ENCODE results near the gene KIN.
"Not testable (repeated sequence)": the region's sequence is repeated elsewhere in the genome, so short reads cannot be mapped to it uniquely, and the experiment has no call there.

KIN gene

GRCh38 chr10:7787857-7788638 is at the start of gene KIN, which contains the start of gene ATP5F1C:
Gene KIN, minus strand, starts transcription at chr10:7787993. Its CDS starts 60 bp downstream, at chr10:7787933.
Gene ATP5F1C, plus strand, starts transcription at chr10:7788177. Its CDS starts 31 bp downstream, at chr10:7788208.
- DNase-seq = peak; percentile 98 to 99 (median 98)

DNA sequence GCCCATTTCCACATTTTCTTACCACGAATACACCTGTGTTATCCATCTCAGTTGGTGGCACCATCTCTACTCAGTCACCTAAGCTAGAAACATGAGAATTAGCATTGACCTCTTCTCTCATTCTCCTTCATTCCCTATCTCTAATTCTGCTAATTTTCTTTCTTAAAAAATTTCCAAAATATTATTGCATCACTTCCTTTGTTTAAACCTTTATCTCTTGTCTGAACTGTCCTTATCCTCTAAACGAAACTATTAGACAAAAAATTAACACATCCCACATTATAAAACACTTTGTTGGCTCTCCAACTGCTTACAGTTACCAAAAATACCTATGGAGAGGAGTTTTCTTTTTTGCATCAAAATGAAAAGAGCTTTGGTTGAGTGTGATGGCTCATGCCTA is 48.8 kb upstream of the KIN start:
- no peak for DNase-seq

GRCh38 chr10:7834262-7834661 is 46.5 kb upstream of the KIN start:
- DNase-seq = no peak

DNA sequence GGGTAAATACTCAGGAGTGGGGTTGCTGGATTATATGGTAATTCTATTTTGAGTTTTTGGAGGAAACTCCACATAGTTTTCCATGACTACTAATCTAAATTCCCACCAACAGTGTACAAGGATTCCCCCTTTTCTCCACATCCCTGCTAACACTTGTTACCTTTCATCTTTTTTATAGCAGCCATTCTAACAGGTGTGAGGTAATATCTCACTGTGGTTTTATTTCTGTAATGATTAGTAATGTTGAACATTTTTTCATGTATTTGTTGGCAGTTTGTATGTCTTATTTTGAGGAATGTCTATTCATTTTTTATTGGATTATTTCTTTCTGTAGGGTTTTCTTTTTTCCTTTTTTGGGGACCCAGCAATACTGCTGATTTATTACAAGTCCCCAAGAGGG is 45.4 kb upstream of the KIN start:
- no peak for DNase-seq

DNA sequence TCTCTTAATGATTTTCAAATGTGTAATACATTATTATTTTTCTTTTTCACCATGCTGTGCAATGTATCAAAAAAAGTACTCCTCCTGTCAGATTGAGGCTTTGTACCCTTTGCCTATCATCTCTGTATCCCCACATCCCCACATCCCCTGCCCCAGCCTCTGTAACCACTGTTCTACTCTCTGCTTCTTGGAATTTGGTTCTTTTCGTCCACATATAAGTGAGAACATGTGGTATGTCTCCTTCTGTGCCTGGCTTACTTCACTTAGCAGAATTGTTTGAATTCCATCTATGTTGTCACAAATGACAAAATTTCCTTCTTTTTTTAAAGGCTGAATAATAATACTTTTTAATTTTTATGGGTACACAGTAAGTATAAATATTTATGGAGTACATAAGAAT is 44.3 kb upstream of the KIN start:
- DNase-seq = no peak

DNA sequence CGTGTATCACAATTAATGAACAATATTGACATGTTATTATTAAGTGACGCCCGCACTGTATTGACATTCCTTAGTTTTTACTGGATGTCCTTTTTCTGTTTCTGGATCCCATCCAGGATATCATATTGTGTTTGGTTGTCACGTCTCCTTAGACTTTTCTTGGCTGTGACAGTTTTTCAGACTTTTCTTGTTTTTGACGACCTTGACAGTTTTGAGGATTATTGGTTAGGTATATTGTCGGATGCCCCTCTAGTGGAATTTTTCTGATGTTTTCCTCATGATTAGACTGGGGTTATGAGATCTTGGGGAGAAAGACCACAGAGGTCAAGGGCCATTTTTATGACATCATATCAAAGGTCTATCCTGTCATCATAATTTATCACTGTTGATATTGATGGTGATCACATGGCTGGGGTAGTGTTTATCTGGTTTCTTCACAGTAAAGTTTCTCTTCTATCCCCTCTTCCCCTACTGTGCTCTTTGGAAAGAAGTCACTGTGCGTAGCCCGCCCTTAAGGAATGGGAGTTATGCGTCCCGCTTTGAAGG is 41.6 kb upstream of the KIN start:
- DNase-seq = no peak

GRCh38 chr10:7826971-7827370 is 39.2 kb upstream of the KIN start:
- no peak for DNase-seq

DNA sequence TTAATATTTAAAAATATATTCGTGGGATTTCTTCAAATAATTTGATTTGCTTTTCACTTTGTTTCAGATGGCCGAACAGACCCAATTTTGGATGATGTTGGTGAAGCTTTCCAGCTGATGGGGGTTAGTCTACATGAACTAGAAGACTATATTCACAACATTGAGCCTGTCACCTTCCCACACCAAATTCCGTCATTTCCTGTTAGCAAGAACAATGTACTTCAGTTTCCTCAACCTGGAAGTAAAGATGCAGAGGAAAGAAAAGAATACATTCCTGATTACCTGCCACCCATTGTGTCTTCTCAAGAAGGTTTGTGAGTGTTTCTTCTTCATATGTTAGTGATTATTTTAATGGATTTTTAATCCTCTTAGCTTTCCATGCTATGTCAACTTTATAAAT is 36.5 kb upstream of the KIN start:
- DNase-seq = no peak

DNA sequence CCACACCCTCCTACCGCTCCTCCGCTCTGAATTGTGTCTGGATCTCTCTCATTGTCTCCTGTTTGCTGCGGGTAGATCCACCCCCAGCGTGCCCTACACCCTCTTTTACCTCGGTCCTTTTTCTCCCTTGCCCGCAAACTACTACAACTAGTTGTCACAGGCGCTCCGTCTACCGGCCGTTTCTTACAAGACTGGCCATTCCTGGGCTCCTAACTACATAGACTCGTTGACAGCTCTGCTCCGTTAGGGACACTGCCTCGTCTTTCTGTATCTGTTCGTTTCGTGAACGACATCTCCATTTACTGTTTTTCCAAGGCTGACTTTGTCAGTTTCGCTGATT is 31.3 kb upstream of the KIN start:
- peak; percentile 54 to 61 (median 58) for DNase-seq

DNA sequence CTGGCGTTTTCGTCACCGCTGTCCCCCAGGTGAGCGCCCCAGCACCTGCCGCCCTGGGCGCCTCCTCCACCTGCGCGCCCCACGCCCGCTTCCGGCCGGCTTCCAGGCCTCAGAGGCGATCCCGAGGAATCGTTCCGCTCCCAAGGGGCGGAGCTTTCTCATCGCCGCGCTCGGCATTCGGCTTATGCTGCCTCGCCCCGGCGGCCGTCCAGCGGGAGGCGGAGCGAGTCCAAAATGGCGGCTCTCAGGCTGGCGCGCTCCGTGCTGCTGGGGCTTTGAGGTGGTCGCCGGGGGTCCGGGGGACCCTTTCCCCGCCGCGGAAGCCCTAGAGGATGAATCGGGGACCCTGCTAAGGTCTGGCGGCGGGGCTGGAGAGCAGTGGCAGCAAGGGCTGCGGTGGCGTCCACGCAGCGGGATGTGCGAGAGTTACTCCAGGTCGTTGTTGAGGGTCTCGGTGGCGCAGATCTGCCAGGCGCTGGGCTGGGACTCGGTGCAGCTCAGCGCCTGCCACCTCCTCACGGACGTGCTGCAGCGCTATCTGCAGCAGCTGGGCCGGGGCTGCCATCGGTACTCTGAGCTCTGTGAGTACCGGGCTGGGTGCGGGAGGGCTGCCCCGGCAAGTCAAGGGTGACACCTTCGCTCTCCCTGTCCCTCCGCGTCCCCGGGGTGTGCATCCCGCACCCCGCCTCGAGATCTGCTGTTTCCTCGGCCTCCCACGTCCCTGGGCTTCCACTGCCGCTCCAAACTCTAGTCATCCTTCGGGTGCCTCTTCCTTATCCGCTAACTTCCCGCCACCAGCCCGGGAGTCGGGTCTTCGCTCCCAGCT is 30.7 kb upstream of the KIN start, which contains the start of gene TAF3:
TAF3 (plus strand) TSS at position 211 of the 826 bp plus-strand sequence; CDS start at position 416, 205 bp downstream.
- DNase-seq = peak; percentile 90 to 96 (median 95)

- DNase-seq = peak in 2 of 3 donors; percentile 6 to 19
Observed at GRCh38 chr10:7817984-7818294, 30.1 kb upstream of the KIN start.

- no peak for DNase-seq
Observed at GRCh38 chr10:7817576-7817975, 29.8 kb upstream of the KIN start.

- no peak for DNase-seq
Observed at GRCh38 chr10:7813481-7813880, 25.7 kb upstream of the KIN start.

- not testable (repeated sequence) for DNase-seq
Observed at GRCh38 chr10:7811743-7812142, 23.9 kb upstream of the KIN start.

DNA sequence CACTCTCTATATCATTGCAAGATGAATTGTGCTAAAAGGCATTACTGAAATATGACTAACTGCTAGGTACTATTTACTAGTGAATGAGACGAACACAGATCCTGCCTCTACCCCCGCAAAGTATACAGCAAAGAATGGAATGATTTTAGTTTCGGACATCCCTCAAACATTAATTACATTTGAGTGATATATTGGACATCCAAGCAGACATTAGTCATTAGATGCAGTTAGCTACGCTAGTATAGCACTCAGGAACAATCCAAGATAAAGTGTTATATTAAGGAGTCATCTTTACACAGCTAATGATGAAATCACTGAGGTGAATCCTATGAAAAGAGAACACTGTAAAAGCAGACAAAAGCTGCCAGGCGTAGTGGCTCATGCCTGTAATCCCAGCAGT is 23.2 kb upstream of the KIN start:
- no peak for DNase-seq

GRCh38 chr10:7810443-7810842 is 22.6 kb upstream of the KIN start:
- DNase-seq = no peak

DNA sequence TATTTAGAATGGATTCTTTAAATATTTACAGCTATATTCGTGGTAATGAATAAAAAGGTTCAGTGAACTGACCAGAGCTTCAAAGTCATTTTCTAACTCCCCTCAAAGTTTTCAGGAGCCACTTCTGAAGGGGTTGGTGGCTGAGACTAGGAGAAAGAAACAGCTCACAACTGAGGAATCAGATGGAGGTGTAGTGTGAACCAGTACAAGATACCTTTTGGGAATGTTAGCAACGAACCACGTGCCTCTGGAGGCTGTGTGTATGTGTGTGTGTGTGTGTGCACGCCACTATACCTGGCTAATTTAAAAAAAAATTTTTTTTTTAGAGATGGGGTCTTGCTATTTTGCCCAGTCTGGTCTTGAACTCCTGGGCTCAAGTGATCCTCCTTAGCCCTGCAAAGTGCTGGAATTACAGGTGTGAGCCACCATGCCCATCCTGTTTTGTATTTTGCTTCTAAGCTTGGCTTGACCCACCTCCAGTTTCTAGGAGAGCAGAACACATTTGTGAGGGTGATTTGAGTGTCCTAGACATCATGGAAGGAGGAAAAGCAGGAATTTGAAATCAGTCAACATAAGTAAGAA is 21.0 kb upstream of the KIN start:
- no peak for DNase-seq

DNA sequence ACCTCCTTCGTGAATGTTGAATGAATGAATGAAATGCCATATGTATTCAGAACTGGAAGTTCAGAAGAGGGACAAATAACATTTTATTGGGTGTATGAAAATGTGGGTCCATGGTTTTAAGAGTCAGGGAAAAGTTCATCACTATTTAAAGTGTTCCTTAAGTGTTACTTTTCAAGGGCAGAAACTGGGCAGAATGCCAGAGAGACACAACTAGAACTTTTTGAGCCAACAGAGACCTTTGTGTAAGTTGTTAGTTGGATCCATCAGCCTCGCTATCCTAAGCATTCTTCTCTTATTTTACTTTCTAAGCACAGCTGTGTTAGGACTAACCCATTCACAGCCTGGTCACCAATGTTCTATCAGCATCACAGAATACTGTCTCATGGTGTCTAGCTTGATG is 16.9 kb upstream of the KIN start:
- DNase-seq = no peak

DNA sequence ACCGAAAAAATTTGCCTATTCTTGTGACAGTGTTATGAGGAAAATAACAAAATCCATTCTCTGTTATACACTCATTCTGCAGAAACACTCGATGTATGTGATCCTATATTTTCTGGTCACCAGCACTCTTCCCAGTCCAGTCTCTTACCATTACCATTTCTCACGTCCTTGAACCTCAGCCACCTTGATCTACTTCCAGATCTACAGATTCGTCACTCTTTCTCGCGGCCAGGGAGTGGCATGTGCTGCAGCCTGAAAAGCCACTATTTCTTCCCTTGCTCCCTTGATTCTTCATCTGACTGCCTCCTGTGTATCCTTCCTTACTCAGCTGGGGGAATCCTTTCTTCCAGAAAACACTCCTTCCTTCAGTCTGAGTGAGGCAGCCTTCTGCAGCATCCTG is 16.4 kb upstream of the KIN start:
- DNase-seq = no peak

- DNase-seq = no peak
Observed at GRCh38 chr10:7802606-7803005, 14.8 kb upstream of the KIN start.

GRCh38 chr10:7797582-7797981 is 9.8 kb upstream of the KIN start:
- peak in 2 of 3 donors; percentile 32 to 37 for DNase-seq

GRCh38 chr10:7795605-7796004 is 7.8 kb upstream of the KIN start:
- no peak for DNase-seq

- DNase-seq = peak; percentile 47 to 65 (median 49)
Observed at GRCh38 chr10:7794251-7795026, 6.6 kb upstream of the KIN start.

Measured in suppressor macrophage treated with lipopolysaccharide for 1 hour (primary cell).